Gastrocnemius medialis (tissue), 4 donors: ENCODE measurements around the gene CORIN. TPM values are rescaled to one million over a fixed set of nuclear protein-coding genes. Genes with fewer than 3 reads are reported as not detected.

Experiments
- ATAC-seq, 2 donors: fragments of 150-250 bp; one replicate each; pipeline ENCODE4 v1.9.1; 2016
- DNase-seq, 2 donors: peaks; one replicate each; pipeline ENCODE4 v3.0.0-alpha.2; 2019
- H3K27ac ChIP-seq, 4 donors: fragments of 200-600 bp; sonication (generic); 1 replicate in 1 of 4; 2 replicates in 3 of 4; pipeline ENCODE4 v1.5.1; 2016 to 2018; ENCODE audit warnings: mild to moderate bottlenecking in 2 of 4, moderate library complexity in 1 of 4
- H3K27me3 ChIP-seq, 3 donors: fragments of 200-600 bp; sonication (generic) in 2 of 3; 1 replicate in 1 of 3; 2 replicates in 2 of 3; pipeline versions ENCODE4 v1.5.1 to v1.6.0; 2016 to 2019; ENCODE audit warnings: mild to moderate bottlenecking in 1 of 3, moderate library complexity in 1 of 3
- H3K36me3 ChIP-seq, 2 donors: fragments of 200-600 bp; sonication (generic) in 1 of 2; one replicate each; pipeline ENCODE4 v1.5.1; 2017 to 2018
- H3K4me1 ChIP-seq, 2 donors: fragments of 200-600 bp; sonication (generic) in 1 of 2; one replicate each; pipeline ENCODE4 v1.5.1; 2016 to 2017; ENCODE audit warnings: mild to moderate bottlenecking in 2 of 2
- H3K4me3 ChIP-seq, 4 donors: fragments of 200-600 bp; sonication (generic) in 3 of 4; 1 replicate in 1 of 4; 2 replicates in 3 of 4; pipeline ENCODE4 v1.5.1; 2016 to 2019; ENCODE audit warnings: mild to moderate bottlenecking in 2 of 4
- H3K9me3 ChIP-seq, 3 donors: fragments of 200-600 bp; sonication (generic) in 2 of 3; 1 replicate in 1 of 3; 2 replicates in 2 of 3; pipeline ENCODE4 v1.5.1; 2016 to 2019
- POLR2A ChIP-seq, 2 donors: fragments of 450-650 bp; IDR thresholded peaks; one replicate each; pipeline ENCODE4 v1.6.1; 2017; ENCODE audit warnings: antibody characterized with exemption in 2 of 2, mild to moderate bottlenecking in 2 of 2, moderate library complexity in 2 of 2
- in situ Hi-C, 4 donors: fragments of 200-750 bp; cut with MboI; loops; one replicate each; pipeline versions ENCODE4 v1.15.0 to v1.8.0; 2017; ENCODE audit warnings: low sequenced_read_pairs in 4 of 4
- intact Hi-C: fragments of 100-400 bp; cut with DNase I; formaldehyde crosslinking; loops from one replicate; pipeline ENCODE4 v1.15.1; 2023; ENCODE audit warnings: low total_unique reads
- total RNA-seq, 4 donors: library from RNA; depleted of rRNA; stranded (reverse); fragments of >200 nt; gene quantifications; one replicate each; pipeline versions ENCODE4 v1.1.0 to v1.2.3, GENCODE V29; 2016
- TF ChIP-seq, protein P1 (sequence below), 5 experiments: fragments of 450-650 bp in 3 of 5; fragments of 200-600 bp in 2 of 5; sonication (generic) in 2 of 5; IDR thresholded peaks in 4 of 5; conservative IDR thresholded peaks in 1 of 5; 1 replicate in 4 of 5; 2 replicates in 1 of 5; pipeline ENCODE4 v1.5.1; 2016 to 2019; ENCODE audit warnings: antibody characterized with exemption in 5 of 5, mild to moderate bottlenecking in 3 of 5, moderate library complexity in 3 of 5

CORIN gene
- total RNA-seq, 4 donors from 2014 or later, result 0.49 to 0.70 TPM; not detected in 2

GRCh38 chr4:47647544-47647943 is 190.3 kb downstream of the CORIN start:
- Histone ChIP-seq H3K36me3 (no peaks in the 10 kb centered on the region), H3K4me3 (no peak overlapping the region), H3K27ac (no peak overlapping the region), H3K9me3 (no peaks in the 10 kb centered on the region), H3K27me3 (no peaks in the 10 kb centered on the region), H3K4me1 (no peaks in the 10 kb centered on the region)
- in situ Hi-C loops (no loop called here), intact Hi-C loops (no loop called here)
- TF ChIP-seq POLR2A (IDR thresholded peaks at IDR 0.05), result no peak
- TF ChIP-seq, protein P1, sequence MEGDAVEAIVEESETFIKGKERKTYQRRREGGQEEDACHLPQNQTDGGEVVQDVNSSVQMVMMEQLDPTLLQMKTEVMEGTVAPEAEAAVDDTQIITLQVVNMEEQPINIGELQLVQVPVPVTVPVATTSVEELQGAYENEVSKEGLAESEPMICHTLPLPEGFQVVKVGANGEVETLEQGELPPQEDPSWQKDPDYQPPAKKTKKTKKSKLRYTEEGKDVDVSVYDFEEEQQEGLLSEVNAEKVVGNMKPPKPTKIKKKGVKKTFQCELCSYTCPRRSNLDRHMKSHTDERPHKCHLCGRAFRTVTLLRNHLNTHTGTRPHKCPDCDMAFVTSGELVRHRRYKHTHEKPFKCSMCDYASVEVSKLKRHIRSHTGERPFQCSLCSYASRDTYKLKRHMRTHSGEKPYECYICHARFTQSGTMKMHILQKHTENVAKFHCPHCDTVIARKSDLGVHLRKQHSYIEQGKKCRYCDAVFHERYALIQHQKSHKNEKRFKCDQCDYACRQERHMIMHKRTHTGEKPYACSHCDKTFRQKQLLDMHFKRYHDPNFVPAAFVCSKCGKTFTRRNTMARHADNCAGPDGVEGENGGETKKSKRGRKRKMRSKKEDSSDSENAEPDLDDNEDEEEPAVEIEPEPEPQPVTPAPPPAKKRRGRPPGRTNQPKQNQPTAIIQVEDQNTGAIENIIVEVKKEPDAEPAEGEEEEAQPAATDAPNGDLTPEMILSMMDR (IDR thresholded peaks at IDR 0.05 in 4 of 5, conservative IDR thresholded peaks at IDR 0.05 in 1 of 5), result no peak
- ATAC-seq (no peak), DNase-seq (no peak)

DNA sequence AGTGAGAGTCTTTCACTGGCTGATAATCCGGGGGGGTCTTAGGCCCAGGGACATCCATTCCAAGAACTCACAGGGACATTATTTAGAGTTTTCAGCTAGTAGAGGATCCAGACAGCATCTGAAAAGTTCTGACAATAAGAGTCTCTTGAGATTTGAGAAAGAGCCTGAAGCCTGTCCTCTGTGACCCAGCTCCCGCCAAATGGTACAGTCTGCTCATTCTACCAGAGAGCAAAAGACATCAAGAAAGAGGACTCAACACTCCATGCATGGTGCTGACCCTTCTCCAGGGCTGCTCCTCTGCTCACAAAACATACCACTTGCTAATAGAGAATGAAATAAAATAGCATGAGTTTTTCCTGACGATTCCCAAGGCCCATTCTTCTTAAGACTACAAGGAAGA is 190.8 kb downstream of the CORIN start:
- Histone ChIP-seq H3K4me3 (no peak overlapping the region), H3K4me1 (no peaks in the 10 kb centered on the region), H3K27me3 (no peaks in the 10 kb centered on the region), H3K27ac (no peak overlapping the region), H3K36me3 (no peaks in the 10 kb centered on the region), H3K9me3 (no peaks in the 10 kb centered on the region)
- intact Hi-C loops (no loop called here), in situ Hi-C loops (no loop called here)
- ATAC-seq (no peak), DNase-seq (no peak)
- no peak for TF ChIP-seq POLR2A (IDR thresholded peaks at IDR 0.05)
- TF ChIP-seq, protein P1 (IDR thresholded peaks at IDR 0.05 in 4 of 5, conservative IDR thresholded peaks at IDR 0.05 in 1 of 5), result no peak

- H3K27ac ChIP-seq, result no peak overlapping the region
- H3K4me3 ChIP-seq, result no peak overlapping the region
- no peak for ATAC-seq
- no peaks in the 10 kb centered on the region for H3K36me3 ChIP-seq
- no peak for DNase-seq
- TF ChIP-seq, protein P1 (IDR thresholded peaks at IDR 0.05 in 4 of 5, conservative IDR thresholded peaks at IDR 0.05 in 1 of 5), result no peak
- TF ChIP-seq POLR2A (IDR thresholded peaks at IDR 0.05), result no peak
- H3K9me3 ChIP-seq, result no peaks in the 10 kb centered on the region
- intact Hi-C loops (no loop called here), in situ Hi-C loops (no loop called here)
- H3K4me1 ChIP-seq, result no peaks in the 10 kb centered on the region
- no peaks in the 10 kb centered on the region for H3K27me3 ChIP-seq
Measured at GRCh38 chr4:47646372-47646771, 191.5 kb downstream of the CORIN start.

- intact Hi-C loops, result no loop called here
- no peak for ATAC-seq
- no peaks in the 10 kb centered on the region for H3K9me3 ChIP-seq
- no peaks in the 10 kb centered on the region for H3K36me3 ChIP-seq
- no peaks in the 10 kb centered on the region for H3K4me1 ChIP-seq
- in situ Hi-C loops, result no loop called here
- no peaks in the 10 kb centered on the region for H3K27me3 ChIP-seq
- H3K4me3 ChIP-seq, result no peak overlapping the region
- no peak overlapping the region for H3K27ac ChIP-seq
- no peak for DNase-seq
- TF ChIP-seq, protein P1 (IDR thresholded peaks at IDR 0.05 in 4 of 5, conservative IDR thresholded peaks at IDR 0.05 in 1 of 5), result no peak
- TF ChIP-seq POLR2A (IDR thresholded peaks at IDR 0.05), result no peak
Measured at GRCh38 chr4:47643845-47644244, 194.0 kb downstream of the CORIN start.
